Activated CD4-positive, alpha-beta T cell treated with anti-CD3 and anti-CD28 coated beads for 48 hours (primary cell): ENCODE data around the gene TRDN.
"Not testable (repeated sequence)": the region's sequence is repeated elsewhere in the genome, so short reads cannot be mapped to it uniquely, and the experiment has no call there.

Experiments
- DNase-seq: peaks from one replicate; pipeline ENCODE4 v3.0.0-alpha.2; 2020

Gene TRDN

DNA sequence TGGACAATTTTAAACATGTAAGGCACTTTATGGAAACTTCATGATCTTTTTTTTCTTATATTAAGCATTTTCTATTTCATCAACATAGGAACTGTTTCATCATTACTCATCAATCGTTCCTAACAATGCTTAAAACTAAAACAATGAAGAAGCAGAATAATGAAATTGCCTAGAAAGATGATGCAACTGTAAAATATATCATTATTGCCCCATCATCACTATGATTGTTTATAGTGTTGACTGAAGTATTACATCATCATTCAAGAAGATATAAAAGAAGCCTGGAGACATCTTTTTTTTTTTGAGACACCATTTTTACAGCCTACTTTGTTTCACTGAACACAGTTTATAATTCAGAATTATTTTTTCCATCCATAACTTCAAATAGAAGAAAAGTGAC is 147.2 kb downstream of the TRDN start:
- DNase-seq, result no peak

DNA sequence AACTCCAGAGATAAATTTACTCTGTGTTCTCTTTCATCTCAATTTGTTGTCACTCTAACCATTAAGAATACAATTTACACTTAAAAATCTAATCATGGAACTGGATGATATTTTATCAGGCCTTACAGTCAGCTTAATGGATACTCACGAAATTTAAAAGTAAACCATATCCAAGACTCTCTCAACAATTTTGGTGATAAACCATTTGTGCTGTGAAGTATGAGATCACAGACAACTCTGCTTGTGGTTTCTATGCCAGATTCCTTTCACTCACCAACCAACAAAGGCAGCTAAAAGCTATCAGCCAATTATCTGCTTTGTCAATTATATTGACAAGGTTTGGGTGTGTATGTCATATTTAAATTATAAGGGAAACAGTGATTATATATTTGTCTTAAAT is 155.8 kb downstream of the TRDN start:
- no peak for DNase-seq

DNA sequence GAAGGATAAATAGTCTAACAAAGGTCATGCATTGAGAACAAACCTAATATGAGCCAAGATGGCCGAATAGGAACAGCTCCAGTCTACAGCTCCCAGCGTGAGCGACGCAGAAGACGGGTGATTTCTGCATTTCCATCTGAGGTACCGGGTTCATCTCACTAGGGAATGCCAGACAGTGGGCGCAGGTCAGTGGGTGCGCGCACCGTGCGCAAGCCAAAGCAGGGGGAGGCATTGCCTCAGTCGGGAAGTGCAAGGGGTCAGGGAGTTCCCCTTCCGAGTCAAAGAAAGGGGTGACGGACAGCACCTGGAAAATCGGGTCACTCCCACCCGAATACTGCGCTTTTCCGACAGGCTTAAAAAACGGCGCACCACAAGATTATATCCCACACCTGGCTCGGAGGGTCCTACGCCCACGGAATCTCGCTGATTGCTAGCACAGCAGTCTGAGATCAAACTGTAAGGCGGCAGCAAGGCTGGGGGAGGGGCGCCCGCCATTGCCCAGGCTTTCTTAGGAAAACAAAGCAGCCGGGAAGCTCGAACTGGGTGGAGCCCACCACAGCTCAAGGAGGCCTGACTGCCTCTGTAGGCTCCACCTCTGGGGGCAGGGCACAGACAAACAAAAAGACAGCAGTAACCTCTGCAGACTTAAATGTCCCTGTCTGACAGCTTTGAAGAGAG is 164.6 kb downstream of the TRDN start:
- not testable (repeated sequence) for DNase-seq

DNA sequence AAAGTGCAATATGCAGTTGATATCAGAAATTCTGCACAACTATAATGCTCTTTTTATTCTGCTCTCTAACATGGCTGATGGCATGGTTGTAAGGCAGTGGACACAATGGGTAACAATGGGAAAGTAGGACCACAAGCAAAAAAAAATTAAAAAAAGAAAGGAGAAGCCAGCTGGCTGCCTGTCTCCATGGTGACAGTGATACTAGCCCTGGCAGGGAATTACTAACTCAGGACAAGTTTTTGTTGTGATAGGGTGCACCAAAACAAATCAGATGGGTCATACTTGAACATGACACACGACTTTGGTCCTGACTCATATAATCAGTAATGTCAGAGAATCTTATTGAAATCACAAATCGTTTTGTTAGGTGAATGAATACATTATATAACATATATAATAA is 169.4 kb downstream of the TRDN start:
- no peak for DNase-seq

DNA sequence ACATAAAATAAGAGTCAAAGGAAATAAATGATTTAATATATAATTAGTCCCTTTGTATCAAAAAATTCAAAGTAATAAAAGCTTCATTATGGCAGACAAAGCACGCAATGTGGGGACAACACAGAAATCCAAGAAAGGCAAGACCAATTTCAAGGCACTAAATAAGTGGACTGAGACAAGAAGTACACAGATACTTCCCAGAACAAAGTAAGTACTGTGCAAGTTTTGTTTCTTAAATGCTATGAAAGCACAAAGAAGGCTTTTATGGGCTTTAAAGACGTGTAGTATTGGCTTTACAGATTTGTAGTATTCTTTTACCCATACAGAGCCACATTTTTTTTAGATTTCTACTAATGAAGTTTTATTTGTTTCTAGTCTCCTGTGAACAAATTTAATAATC is 174.6 kb downstream of the TRDN start:
- no peak for DNase-seq

DNA sequence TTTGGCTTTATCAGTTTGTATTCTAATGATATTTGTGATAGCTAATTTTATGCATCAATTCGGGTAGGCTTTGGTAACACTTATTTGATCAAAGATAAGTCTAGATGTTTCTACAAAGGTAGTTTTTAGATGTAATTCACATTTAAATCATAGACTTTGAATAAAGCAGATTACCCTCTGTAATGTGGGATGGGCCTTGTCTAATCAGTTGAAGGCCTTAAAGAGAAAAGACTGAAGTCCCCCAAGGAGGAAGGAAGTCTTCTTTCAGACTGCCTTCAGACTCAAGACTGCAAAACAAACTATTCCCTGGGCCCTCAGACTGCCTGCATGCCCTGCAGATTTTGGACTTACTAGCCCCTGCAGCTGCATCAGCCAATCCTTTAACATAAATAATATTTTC is 178.5 kb downstream of the TRDN start:
- DNase-seq, result no peak

DNA sequence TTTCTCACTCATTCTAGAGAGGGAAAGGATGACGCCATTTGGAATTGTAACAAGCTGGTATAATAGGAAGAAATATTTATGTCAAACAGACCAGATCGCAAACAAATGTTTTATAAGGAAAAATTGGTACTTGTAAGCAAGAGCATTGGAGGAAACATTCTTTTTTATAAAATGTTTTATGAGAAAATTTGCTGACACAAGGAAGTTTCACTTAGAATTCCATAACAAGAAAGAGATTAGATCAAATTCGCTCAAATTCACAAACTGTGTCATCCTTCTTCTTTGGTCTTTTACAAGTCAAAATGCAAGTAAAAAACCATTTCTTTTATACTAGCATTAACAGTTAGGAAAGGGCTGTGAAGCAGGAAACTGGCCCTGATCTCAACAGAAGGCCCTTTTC is 179.9 kb downstream of the TRDN start:
- no peak for DNase-seq

DNA sequence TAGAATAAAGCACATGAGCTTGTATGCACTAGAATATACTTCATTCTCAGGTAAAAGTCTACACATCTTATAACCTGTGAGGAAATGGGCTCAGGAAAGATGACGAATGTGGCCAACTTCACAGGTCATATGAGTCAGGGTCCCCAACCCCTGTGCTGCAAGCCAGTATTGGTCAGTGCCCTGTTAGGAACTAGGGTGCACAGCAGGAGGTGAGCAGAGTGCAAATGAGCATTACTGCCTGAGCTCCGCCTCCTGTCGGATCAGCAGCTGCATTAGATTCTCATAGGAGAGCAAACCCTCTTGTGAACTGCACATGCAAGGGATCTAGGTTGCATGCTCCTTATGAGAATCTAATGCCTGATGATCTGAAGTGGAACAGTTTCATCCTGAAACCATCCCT is 182.3 kb downstream of the TRDN start:
- no peak for DNase-seq

DNA sequence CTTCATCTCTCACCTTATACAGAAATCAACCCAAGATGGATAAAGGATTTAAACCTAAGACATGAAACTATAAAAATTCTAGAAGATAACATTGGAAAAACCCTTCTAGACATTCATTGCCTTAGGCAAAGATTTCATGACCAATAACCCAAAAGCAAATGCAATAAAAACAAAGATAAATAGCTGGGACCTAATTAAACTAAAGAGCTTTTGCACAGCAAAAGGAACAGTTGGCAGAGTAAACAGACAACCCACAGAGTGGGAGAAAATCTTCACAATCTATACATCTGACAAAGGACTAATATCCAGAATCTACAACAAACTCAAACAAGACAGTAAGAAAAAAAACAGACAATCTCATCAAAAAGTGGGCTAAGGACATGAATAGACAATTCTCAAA is 183.7 kb downstream of the TRDN start:
- not testable (repeated sequence) for DNase-seq

DNA sequence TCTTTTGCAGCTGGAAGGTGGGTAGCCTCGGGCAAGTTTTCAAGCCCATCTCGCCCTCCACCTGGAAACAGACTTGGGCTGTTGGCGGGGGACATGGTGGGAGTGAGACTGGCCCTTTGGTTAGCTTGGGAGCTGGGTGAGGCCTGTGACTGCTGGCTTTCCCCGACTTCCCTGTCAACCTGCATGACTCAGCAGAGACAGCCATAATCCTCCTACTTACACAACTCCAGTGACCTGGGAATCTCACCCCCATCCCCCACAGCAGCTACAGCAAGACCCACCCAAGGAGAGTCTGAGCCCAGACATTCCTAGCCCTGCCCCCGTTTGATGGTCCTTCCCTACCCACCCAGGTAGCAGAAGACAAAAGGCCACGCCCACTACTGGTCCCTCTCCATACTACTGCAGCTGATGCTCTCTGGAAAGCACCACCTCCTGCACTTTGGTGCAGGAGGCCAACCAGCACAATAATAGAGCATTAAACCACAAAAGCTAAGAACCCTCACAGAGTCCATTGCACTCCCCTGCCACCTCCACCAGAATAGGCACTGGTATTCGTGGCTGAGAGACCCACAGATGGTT is 188.4 kb downstream of the TRDN start:
- no peak for DNase-seq

DNA sequence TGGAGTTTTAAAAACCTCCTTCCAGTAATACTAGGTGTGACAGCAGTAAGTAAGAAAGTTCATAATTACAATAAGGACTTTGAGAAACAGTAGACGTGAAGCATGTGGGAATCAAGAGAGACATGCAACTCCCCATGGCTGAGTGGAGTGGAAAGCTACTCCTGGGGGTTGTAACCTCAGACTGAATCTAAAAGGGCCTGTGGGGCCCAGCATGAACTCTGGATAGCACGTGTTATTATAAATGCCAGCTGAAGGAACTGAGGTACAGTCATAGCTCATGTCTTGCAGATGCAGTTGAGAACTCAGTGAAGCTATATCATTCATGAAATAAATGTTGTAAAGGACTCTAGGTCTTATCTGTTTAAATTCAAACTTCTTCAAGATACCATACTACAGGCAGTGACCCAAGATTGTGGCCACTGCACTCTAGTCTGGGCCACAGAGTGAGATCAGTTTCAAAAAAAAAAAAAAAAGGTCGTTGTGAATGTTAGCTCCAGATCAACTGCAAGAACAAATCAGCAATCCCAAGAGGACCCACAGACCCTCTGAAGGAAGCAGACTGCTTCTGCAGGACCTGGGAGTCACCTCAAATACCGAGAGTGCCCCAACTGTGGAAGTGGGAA is 189.3 kb downstream of the TRDN start:
- DNase-seq, result no peak

DNA sequence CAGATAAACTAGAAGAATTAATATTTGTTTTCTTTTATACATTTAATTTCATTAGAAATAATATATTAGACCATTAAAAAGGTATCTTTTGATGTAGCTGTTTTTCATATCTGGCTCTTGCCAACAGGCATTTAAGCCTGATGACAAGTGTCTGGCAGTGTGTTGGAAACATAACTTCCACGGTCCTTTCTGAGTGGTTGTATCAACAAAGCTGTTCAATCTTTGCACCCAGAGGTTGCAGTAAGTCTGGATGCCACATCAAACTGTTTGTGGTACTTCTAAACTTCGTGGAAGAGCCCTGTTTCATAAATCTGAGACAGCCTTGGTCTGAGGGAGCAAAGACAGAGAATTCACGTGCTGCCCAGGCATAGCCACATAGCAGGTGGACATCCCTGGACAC is 197.4 kb downstream of the TRDN start:
- DNase-seq, result no peak

DNA sequence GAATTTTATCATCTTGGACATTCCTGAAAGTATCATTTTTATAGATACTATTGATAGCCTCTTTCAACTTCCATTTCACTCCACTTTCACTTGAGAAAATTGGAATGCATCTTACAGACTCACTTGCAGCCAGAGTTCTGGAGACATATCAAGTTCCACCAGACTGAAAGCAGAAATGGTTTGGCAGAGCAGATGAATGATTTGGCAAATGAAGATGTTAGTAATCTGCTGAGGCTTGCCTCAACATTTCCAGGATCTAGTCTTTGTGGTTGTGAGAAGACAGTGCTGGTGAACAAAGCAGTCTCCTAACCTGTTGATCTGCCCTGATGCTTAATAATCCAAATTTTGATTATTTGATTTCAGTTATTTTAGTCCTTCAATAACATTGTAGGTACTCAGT is 202.6 kb downstream of the TRDN start:
- no peak for DNase-seq

DNA sequence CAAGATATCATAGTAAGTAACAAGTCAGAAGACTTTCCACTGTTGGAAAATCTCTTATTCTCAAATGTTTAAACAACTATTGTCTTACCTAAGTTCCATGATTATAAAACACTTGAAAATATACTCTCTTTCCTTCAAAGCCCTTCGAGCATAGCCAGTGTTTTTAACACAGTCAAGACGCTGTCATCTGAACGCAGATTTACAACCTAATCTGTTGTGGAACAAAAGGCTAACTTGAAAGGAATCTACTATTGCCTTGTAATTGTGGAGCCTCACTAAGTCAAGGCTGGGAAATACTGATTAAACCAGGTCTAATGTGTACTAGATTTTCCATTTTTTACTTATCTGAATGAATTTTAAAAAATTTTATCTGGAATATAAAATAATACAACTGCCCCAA is 205.8 kb downstream of the TRDN start:
- no peak for DNase-seq

DNA sequence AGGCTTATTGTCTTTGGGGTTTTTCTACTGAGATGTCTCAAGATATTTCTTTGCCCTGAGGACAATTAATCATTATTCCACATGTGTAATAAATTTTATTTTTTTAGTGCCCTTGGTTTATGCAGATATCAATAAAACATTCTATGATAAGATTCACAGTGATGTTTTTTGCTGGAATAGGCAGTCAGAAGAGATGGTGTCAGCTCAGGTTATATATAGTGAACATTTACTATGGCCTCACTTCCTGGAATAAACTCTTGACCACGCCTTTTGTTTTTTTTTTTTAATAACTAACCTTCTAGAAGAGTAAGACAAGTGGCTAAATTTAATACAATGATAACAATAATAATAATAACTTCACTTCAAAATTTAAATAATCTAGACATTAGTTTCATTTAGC is 209.7 kb downstream of the TRDN start:
- no peak for DNase-seq

DNA sequence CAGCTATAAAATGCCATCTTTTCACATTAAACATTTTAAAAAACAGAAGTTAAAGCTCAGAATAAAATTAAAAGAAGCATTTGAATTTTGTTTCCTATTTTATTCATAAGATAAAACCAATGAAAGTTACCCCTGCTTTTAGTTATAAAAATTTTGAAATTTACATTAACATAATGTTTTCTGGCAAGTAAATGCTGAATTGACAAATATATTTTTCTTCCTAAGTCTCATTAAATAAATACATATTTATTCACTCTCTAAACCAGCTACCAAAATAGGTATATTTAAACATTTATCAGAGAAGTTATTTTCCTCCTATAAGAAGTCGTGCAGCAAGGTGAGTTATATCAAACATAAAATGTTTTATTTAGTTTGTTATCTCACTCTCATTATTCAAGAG is 213.6 kb downstream of the TRDN start:
- no peak for DNase-seq

DNA sequence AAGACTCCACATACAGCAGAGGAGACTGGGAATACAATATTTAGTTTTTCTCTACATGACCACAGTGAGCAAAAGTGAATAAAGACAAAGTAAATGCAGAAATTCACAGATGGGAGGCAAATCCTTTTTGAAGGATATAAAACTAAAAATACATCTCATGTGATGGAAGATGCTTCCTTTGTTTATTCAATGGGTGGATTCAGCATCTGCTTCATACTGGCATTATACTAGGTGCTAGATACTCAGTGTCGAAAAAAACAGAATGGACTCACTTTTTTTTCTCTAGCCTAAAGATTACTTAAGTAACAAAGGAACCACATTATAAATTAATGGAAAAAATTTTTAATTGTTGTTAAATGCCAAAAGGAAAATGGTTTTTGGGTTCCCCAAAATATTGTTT is 216.2 kb downstream of the TRDN start:
- no peak for DNase-seq

DNA sequence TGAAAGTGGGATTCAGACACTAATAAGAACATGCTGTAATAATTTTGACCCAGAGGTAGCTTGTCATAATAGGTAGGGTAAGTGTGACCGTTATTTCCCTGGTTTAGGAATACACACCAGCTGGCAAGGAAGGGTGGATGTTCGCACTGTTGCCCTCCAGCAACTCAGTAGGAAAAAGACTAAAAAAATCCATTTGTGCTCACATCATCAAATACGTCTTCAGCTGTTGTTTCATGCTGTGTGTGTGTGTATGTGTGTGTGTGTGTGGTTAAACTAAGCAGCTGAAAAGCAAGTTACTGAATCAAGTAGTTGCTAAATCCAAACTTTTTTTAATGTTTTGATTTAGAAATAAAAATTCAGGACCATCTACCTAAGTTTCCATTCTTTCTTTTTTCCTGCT is 218.7 kb downstream of the TRDN start:
- no peak for DNase-seq

DNA sequence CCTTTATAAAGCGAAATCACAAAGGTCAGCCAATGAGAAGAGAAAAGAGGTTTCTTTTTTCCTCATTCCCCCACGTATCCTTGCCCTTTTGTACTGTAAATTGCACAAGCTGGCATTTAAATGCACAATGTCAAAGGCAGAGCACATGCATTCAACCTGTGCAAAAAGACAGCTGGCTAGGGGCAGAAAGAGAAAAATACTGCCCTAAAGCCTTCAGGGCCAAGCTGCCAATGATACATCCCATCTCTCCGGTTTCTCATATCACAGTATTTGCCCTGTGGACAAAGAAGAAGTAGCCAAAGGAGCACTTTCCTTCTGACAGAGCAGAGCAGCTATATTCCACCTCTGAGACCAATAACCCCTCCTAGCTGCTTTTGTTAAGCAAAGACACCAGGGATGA is 219.2 kb downstream of the TRDN start:
- DNase-seq, result no peak

DNA sequence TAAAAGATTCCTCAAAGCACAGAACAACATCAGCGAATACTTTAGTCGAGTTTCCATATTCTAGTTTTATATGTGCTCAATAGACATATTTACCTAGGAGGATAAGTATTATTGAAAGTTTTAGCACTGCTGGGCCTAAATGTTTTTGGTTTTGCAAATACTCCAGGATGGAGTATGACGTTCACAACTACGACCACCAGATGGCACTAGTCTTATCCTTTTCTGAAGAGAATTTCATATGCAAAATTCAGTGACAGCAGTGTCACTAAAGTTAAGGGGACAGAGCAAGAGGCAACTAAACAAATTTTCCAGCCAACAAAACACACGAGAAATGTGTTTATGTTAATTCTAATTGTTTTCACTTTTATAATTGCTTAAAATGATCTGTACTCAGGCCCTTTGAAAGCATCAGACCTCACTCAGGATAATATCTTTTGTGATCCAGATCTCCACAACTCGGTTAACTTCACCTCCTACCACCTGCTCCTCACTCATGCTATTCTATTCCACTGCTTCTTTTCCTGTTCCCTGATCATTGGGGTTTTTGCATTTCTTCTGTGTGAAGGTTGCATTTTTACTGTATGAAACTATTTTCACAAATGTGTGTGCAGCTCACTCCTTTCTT is 220.8 kb downstream of the TRDN start:
- peak; percentile 59 for DNase-seq

DNA sequence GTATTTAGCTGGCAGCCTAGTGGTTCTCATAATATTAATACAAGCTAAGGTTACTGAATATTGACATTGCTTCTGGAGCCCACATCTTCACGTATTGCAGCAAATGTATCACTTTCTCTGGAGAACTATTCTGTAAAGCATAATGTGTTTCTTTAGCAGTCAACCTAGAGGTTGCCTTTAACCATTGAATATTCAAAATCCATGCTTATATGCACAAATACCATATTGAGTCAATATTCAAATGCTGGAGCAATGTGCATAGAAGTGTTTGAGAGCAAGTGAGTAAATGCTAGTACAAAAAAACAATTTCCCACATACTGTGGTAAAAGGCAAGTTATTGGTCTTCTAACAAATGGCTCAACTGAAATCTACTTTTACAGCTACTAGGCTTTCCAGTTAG is 231.8 kb downstream of the TRDN start:
- DNase-seq, result no peak

DNA sequence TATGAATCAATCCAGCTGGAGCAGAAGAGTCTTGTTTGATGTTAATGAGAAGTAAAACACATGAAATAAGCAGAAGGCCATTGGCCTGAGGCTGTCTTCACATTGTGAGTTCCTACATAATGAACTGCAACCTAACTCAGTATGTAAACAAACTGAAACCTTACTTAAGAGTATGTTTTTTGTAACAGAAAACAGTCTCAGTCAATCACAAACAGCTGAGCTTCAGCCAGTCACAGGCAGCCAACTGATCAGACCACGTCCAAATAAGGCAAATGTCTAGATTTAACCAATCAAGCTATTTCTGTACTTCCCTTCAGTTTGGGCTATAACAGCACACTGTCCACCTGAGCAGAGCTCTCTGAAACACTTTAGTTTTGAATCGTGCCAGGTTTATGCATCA is 234.7 kb downstream of the TRDN start:
- no peak for DNase-seq

DNA sequence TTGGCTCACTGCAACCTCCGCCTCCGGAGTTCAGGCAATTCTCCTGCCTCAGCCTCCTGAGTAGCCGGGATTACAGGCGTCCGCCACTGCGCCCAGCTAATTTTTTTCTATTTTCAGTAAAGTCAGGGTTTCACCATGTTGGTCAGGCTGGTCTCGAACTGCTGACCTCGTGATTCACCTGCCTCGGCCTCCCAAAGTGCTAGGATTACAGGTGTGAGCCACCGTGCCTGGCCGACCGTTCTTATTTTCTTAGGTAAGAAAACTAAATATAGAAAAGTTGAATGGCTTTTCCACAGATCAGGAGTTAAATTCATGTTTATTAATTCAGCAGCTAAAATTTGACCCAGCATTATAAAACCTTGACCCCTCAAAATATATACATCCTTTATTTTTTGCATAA is 238.7 kb downstream of the TRDN start:
- no peak for DNase-seq

DNA sequence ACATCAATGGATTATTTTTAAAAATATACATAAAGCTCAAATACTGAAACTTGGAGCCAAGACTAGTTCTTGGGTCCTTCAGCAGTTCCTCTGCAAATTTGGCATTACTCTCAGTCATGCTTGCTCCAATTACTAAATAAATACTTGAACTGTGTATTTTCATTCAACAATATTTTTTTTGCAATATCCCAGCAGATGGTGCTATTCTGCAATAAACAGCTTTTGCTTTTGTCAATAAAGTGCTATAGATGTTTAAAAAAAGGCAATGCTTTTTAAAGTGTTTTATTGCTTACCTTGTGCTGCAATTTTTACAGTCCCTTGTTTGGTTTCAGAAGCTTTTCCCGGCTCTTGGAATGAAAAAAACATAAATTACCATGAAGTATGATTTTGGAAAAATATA is 243.4 kb downstream of the TRDN start:
- no peak for DNase-seq
